RPMI8226 (cell line): ENCODE results near the gene PM20D1.
A peak's percentile ranks its signal among the peaks of the same experiment; 100 is the strongest.
"Not testable (repeated sequence)": the region's sequence is repeated elsewhere in the genome, so short reads cannot be mapped to it uniquely, and the experiment has no call there.

Experiments
- DNase-seq: peaks from one replicate; pipeline ENCODE4 v3.0.0-alpha.2; 2015

PM20D1 gene

GRCh38 chr1:205849619-205850355 is at the start of gene PM20D1:
Gene PM20D1 (minus strand): TSS chr1:205850132. CDS start chr1:205850072, 60 bp downstream.
- peak; percentile 96 for DNase-seq

GRCh38 chr1:205896351-205896750 is 46.4 kb upstream of the PM20D1 start:
- no peak for DNase-seq

GRCh38 chr1:205894119-205894518 is 44.2 kb upstream of the PM20D1 start:
- DNase-seq = not testable (repeated sequence)

- DNase-seq = not testable (repeated sequence)
These were observed 42.2 kb upstream of the PM20D1 start for GRCh38 chr1:205892175-205892574.

GRCh38 chr1:205891481-205891880 is 41.5 kb upstream of the PM20D1 start:
- not testable (repeated sequence) for DNase-seq

GRCh38 chr1:205890631-205891030 is 40.7 kb upstream of the PM20D1 start:
- DNase-seq = not testable (repeated sequence)

- DNase-seq = not testable (repeated sequence)
These were observed 39.8 kb upstream of the PM20D1 start for GRCh38 chr1:205889706-205890105.

- DNase-seq = not testable (repeated sequence)
These were observed 39.1 kb upstream of the PM20D1 start for GRCh38 chr1:205889006-205889405.

GRCh38 chr1:205883792-205884191 is 33.9 kb upstream of the PM20D1 start:
- DNase-seq = no peak

GRCh38 chr1:205880923-205881322 is 31.0 kb upstream of the PM20D1 start:
- DNase-seq = no peak

GRCh38 chr1:205879974-205880373 is 30.0 kb upstream of the PM20D1 start:
- no peak for DNase-seq

- DNase-seq = no peak
These were observed 28.1 kb upstream of the PM20D1 start for GRCh38 chr1:205878026-205878425.

- DNase-seq = not testable (repeated sequence)
These were observed 23.2 kb upstream of the PM20D1 start for GRCh38 chr1:205873148-205873547.

- no peak for DNase-seq
These were observed 20.3 kb upstream of the PM20D1 start for GRCh38 chr1:205870236-205870635.

GRCh38 chr1:205861540-205861939 is 11.6 kb upstream of the PM20D1 start:
- DNase-seq = no peak

- DNase-seq = peak; percentile 20
These were observed 8.4 kb upstream of the PM20D1 start for GRCh38 chr1:205858141-205858961.

GRCh38 chr1:205857501-205857900 is 7.6 kb upstream of the PM20D1 start:
- not testable (repeated sequence) for DNase-seq

- no peak for DNase-seq
These were observed 6.5 kb upstream of the PM20D1 start for GRCh38 chr1:205856433-205856832.

- no peak for DNase-seq
These were observed 3.0 kb upstream of the PM20D1 start for GRCh38 chr1:205852969-205853368.

- DNase-seq = no peak
These were observed 2.1 kb upstream of the PM20D1 start for GRCh38 chr1:205851993-205852392.

GRCh38 chr1:205843036-205843859 is 6.7 kb downstream of the PM20D1 start:
- no peak for DNase-seq

- DNase-seq = no peak
These were observed 7.7 kb downstream of the PM20D1 start for GRCh38 chr1:205842229-205842628.
